Measurements from ENCODE around the gene ARID3A.

The ARID3A gene

DNA sequence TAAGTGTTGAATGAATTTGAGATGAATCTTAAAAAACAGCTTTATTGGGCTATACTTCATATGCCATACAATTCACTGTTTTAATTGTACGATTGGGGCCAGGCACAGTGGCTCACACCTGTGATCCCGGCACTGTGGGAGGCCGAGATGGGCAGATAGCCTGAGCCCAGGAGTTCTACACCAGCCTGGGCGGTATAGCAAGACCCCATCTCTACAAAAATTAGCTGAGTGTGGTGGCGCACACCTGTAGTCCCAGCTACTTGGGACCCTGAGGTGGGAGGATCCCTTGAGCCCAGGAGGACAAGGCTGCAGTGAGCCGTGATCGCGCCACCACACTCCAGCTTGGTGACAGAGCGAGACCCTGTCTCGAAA, 10.3 kb downstream of the ARID3A start:
- Histone ChIP-seq H3K4me1 (ENCODE audit: insufficient read depth, insufficient read length) (peaks cover 8% of the 10 kb centered on the region), H3K36me3 (ENCODE audit: insufficient read depth, insufficient read length, low read length) (peaks cover 77% of the 10 kb centered on the region), H3K9me3 (ENCODE audit: insufficient read depth, low read length) (no peaks in the 10 kb centered on the region), H3K27me3 (ENCODE audit: insufficient read depth, insufficient read length) (no peaks in the 10 kb centered on the region), H3K4me3 (ENCODE audit: insufficient read length, low read depth) (no peak overlapping the region), H3K9ac (ENCODE audit: insufficient read length, low read depth) (no peak overlapping the region)
- TF ChIP-seq ZNF274 (IDR thresholded peaks at IDR 0.05; ENCODE audit: low read depth, low read length) = no peak
- no peak for TF ChIP-seq YY1 (IDR thresholded peaks at IDR 0.05; ENCODE audit: insufficient read depth, insufficient read length)
- no peak for TF ChIP-seq SUZ12 (IDR thresholded peaks at IDR 0.05; ENCODE audit: extremely low read depth, insufficient read depth, insufficient read length)
- no peak for DNase-seq (ENCODE audit: low read depth, low spot score)

GRCh38 chr19:937259-937694, 11.4 kb downstream of the ARID3A start:
- TF ChIP-seq YY1 (IDR thresholded peaks at IDR 0.05; ENCODE audit: insufficient read depth, insufficient read length) = no peak
- TF ChIP-seq ZNF274 (IDR thresholded peaks at IDR 0.05; ENCODE audit: low read depth, low read length) = no peak
- TF ChIP-seq SUZ12 (IDR thresholded peaks at IDR 0.05; ENCODE audit: extremely low read depth, insufficient read depth, insufficient read length) = no peak
- no peak overlapping the region for H3K4me3 ChIP-seq (ENCODE audit: insufficient read length, low read depth)
- peaks cover 7% of the 10 kb centered on the region for H3K4me1 ChIP-seq (ENCODE audit: insufficient read depth, insufficient read length)
- no peak for DNase-seq (ENCODE audit: low read depth, low spot score)
- no peaks in the 10 kb centered on the region for H3K9me3 ChIP-seq (ENCODE audit: insufficient read depth, low read length)
- peaks cover 81% of the 10 kb centered on the region for H3K36me3 ChIP-seq (ENCODE audit: insufficient read depth, insufficient read length, low read length)
- H3K27me3 ChIP-seq (ENCODE audit: insufficient read depth, insufficient read length) = no peaks in the 10 kb centered on the region
- H3K9ac ChIP-seq (ENCODE audit: insufficient read length, low read depth) = no peak overlapping the region

DNA sequence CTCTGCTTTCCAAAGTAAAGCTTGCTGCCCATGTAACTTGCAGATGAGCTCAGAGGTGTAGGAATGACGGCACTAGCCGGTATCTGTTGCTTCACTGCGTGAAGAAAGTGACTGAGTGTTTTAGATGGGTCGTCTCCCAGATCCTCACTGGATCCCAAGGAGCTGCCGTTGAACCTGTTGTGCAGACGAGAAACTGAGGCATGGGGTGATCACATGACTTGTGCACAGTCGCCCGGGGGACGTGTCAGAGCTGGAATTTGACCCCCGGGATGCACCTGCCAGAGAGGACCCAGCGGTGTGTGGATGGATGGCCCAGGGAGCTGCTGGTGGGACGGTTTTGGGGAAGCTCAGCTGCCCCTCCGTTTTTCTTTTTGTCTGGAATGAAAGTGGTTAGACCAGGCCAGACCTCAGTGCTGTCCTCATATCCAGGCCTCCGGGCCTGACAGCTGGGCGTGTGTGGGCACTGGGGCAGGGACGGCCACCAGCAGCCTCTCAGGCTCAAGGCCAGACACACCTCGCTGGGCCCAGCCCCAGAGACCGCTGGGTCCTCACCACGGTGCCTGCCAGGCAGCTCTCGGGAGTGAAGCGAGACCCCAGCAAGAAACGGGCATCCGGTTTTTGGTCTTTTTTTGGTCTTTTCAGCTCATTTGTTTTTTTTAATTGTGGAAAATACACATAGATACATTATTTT, 12.5 kb downstream of the ARID3A start:
- peaks cover 3% of the 10 kb centered on the region for H3K4me1 ChIP-seq (ENCODE audit: insufficient read depth, insufficient read length)
- DNase-seq (ENCODE audit: low read depth, low spot score) = no peak
- H3K27me3 ChIP-seq (ENCODE audit: insufficient read depth, insufficient read length) = no peaks in the 10 kb centered on the region
- H3K9ac ChIP-seq (ENCODE audit: insufficient read length, low read depth) = no peak overlapping the region
- TF ChIP-seq ZNF274 (IDR thresholded peaks at IDR 0.05; ENCODE audit: low read depth, low read length) (no peak), SUZ12 (IDR thresholded peaks at IDR 0.05; ENCODE audit: extremely low read depth, insufficient read depth, insufficient read length) (no peak), YY1 (IDR thresholded peaks at IDR 0.05; ENCODE audit: insufficient read depth, insufficient read length) (no peak)
- H3K9me3 ChIP-seq (ENCODE audit: insufficient read depth, low read length) = no peaks in the 10 kb centered on the region
- H3K36me3 ChIP-seq (ENCODE audit: insufficient read depth, insufficient read length, low read length) = peaks cover 83% of the 10 kb centered on the region
- no peak overlapping the region for H3K4me3 ChIP-seq (ENCODE audit: insufficient read length, low read depth)

DNA sequence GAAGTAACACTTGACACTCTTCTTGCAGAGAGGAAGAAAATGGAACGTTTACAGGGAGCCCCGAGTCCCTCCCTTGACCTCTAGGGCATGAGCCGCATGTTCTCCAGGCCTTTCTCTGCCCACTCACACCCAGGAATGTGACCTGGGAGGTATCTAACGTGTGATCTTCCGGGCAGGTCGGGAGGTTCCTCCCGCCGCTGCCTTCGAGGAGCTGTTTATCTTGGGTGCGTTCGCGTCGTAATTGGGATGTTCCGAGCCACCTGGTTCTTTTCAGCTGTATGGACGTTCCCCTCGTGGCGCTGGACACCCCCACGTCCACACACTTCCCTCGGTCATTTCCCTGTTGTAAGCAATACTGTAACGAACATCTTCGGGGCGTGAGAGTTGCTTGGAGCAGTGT, 13.6 kb downstream of the ARID3A start:
- no peak overlapping the region for H3K4me3 ChIP-seq (ENCODE audit: insufficient read length, low read depth)
- TF ChIP-seq ZNF274 (IDR thresholded peaks at IDR 0.05; ENCODE audit: low read depth, low read length) (no peak), YY1 (IDR thresholded peaks at IDR 0.05; ENCODE audit: insufficient read depth, insufficient read length) (no peak), SUZ12 (IDR thresholded peaks at IDR 0.05; ENCODE audit: extremely low read depth, insufficient read depth, insufficient read length) (no peak)
- no peak overlapping the region for H3K9ac ChIP-seq (ENCODE audit: insufficient read length, low read depth)
- H3K27me3 ChIP-seq (ENCODE audit: insufficient read depth, insufficient read length) = no peaks in the 10 kb centered on the region
- H3K36me3 ChIP-seq (ENCODE audit: insufficient read depth, insufficient read length, low read length) = peaks cover 85% of the 10 kb centered on the region
- no peak for DNase-seq (ENCODE audit: low read depth, low spot score)
- H3K9me3 ChIP-seq (ENCODE audit: insufficient read depth, low read length) = no peaks in the 10 kb centered on the region
- H3K4me1 ChIP-seq (ENCODE audit: insufficient read depth, insufficient read length) = peaks cover 3% of the 10 kb centered on the region

DNA sequence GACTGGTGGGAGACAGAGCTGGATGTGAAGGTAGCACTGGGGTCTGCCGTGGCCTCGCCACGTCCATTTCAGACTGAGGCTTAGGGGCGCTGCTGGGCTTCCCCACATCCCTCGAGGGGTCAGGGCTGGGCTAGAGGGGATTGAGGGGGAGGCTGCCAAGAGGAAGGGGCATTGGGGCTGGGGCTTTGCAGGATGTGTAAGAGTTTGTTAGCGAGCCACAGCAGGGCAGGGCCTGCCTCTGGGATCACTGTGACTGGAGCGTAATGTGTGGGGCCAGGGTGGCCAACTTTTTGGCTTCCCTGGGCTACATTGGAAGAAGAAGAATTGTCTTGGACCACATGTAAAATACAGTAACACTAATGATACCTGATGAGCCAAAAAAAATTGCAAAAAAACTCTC, 14.1 kb downstream of the ARID3A start:
- H3K27me3 ChIP-seq (ENCODE audit: insufficient read depth, insufficient read length) = no peaks in the 10 kb centered on the region
- H3K4me3 ChIP-seq (ENCODE audit: insufficient read length, low read depth) = no peak overlapping the region
- H3K9me3 ChIP-seq (ENCODE audit: insufficient read depth, low read length) = no peaks in the 10 kb centered on the region
- no peak for TF ChIP-seq ZNF274 (IDR thresholded peaks at IDR 0.05; ENCODE audit: low read depth, low read length)
- TF ChIP-seq YY1 (IDR thresholded peaks at IDR 0.05; ENCODE audit: insufficient read depth, insufficient read length) = no peak
- no peak for TF ChIP-seq SUZ12 (IDR thresholded peaks at IDR 0.05; ENCODE audit: extremely low read depth, insufficient read depth, insufficient read length)
- no peak for DNase-seq (ENCODE audit: low read depth, low spot score)
- peaks cover 83% of the 10 kb centered on the region for H3K36me3 ChIP-seq (ENCODE audit: insufficient read depth, insufficient read length, low read length)
- peaks cover 1% of the 10 kb centered on the region for H3K4me1 ChIP-seq (ENCODE audit: insufficient read depth, insufficient read length)
- no peak overlapping the region for H3K9ac ChIP-seq (ENCODE audit: insufficient read length, low read depth)

DNA sequence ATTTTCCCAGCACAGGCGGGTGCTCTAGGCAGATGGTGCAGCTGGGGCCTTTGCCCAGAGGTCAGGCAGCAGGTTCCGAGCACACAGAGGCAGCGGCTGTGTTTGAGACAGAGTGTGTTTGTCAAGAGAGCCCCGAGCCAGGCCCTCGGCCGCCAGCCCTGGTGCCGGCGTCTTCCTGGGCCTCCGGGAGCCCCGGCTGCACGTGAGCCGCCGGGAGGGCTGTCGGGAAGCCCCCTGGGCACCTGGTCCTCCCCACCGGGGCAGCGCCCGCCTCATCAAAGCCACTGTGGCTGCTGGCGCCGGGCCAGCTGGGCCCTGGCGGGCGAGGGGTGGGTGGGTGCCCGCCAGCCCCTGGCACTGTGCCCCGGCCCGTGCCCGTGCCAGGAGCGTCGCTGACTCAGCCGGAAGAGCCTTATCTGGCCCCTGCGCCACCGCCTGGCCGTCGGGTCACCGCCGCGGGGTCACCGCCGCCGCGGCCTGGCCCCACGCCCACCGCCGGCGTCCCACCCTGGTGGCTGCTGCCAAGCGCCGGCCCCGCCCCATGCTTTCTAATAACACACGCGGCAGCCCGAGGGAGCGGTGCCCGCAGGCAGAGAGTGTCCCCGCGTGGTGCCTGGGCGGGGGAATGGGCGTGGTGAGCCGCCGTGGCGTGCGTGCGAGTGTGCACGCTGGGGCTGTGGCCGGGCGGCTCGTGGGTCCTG, 14.9 kb downstream of the ARID3A start:
- H3K36me3 ChIP-seq (ENCODE audit: insufficient read depth, insufficient read length, low read length) = peaks cover 84% of the 10 kb centered on the region
- no peaks in the 10 kb centered on the region for H3K4me1 ChIP-seq (ENCODE audit: insufficient read depth, insufficient read length)
- DNase-seq (ENCODE audit: low read depth, low spot score) = no peak
- H3K9ac ChIP-seq (ENCODE audit: insufficient read length, low read depth) = no peak overlapping the region
- no peak overlapping the region for H3K4me3 ChIP-seq (ENCODE audit: insufficient read length, low read depth)
- no peaks in the 10 kb centered on the region for H3K9me3 ChIP-seq (ENCODE audit: insufficient read depth, low read length)
- TF ChIP-seq ZNF274 (IDR thresholded peaks at IDR 0.05; ENCODE audit: low read depth, low read length) (no peak), YY1 (IDR thresholded peaks at IDR 0.05; ENCODE audit: insufficient read depth, insufficient read length) (no peak), SUZ12 (IDR thresholded peaks at IDR 0.05; ENCODE audit: extremely low read depth, insufficient read depth, insufficient read length) (no peak)
- no peaks in the 10 kb centered on the region for H3K27me3 ChIP-seq (ENCODE audit: insufficient read depth, insufficient read length)

DNA sequence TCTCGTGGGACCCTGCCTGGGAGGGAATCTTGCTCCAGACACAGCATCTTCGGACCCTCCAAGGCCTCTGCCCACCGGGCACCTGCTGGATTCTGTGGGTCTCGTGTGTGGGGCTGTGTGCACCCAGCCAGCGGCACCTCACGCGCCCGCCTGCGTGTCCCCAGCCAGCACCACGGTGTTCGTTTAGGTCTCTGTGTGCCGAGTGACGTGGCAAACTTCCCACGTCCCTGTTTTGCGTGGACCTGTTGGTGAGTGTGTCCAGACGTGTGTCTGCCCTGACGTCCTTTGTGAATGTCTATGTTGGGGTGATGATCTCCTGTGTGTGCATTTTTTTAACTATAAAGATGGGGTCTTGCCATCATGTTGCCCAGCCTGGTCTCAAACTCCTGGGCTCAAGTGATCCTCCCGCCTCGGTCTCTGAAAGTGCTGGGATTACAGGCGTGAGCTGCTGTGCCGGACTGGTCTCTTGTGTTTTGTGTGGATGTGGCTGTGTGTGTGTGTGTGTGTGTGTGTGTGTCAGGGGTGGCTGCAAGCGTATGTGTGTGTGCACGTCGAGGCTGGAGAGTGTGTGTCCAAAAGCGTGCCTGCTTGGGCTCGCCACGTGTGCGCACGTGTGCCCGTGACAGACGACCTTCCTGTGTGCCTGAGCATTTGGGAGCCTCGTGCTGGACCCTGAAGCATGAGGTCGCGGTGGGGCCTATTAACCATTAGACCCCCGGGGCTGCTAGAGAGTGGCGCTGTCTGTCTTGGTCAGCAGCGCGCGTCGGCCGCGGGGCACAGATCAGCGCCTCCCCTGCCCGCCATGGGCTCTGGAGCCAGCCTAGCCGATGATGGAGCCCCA, 15.7 kb downstream of the ARID3A start:
- no peak for TF ChIP-seq YY1 (IDR thresholded peaks at IDR 0.05; ENCODE audit: insufficient read depth, insufficient read length)
- no peak for TF ChIP-seq SUZ12 (IDR thresholded peaks at IDR 0.05; ENCODE audit: extremely low read depth, insufficient read depth, insufficient read length)
- no peak for TF ChIP-seq ZNF274 (IDR thresholded peaks at IDR 0.05; ENCODE audit: low read depth, low read length)
- H3K9me3 ChIP-seq (ENCODE audit: insufficient read depth, low read length) = no peaks in the 10 kb centered on the region
- no peak overlapping the region for H3K4me3 ChIP-seq (ENCODE audit: insufficient read length, low read depth)

More for the DNA sequence above, 15.7 kb downstream of the ARID3A start:
- no peaks in the 10 kb centered on the region for H3K4me1 ChIP-seq (ENCODE audit: insufficient read depth, insufficient read length)
- no peaks in the 10 kb centered on the region for H3K27me3 ChIP-seq (ENCODE audit: insufficient read depth, insufficient read length)
- H3K9ac ChIP-seq (ENCODE audit: insufficient read length, low read depth) = no peak overlapping the region
- DNase-seq (ENCODE audit: low read depth, low spot score) = no peak
- H3K36me3 ChIP-seq (ENCODE audit: insufficient read depth, insufficient read length, low read length) = peaks cover 80% of the 10 kb centered on the region
